Measurements from ENCODE around the gene GFRA1.

The GFRA1 gene

DNA sequence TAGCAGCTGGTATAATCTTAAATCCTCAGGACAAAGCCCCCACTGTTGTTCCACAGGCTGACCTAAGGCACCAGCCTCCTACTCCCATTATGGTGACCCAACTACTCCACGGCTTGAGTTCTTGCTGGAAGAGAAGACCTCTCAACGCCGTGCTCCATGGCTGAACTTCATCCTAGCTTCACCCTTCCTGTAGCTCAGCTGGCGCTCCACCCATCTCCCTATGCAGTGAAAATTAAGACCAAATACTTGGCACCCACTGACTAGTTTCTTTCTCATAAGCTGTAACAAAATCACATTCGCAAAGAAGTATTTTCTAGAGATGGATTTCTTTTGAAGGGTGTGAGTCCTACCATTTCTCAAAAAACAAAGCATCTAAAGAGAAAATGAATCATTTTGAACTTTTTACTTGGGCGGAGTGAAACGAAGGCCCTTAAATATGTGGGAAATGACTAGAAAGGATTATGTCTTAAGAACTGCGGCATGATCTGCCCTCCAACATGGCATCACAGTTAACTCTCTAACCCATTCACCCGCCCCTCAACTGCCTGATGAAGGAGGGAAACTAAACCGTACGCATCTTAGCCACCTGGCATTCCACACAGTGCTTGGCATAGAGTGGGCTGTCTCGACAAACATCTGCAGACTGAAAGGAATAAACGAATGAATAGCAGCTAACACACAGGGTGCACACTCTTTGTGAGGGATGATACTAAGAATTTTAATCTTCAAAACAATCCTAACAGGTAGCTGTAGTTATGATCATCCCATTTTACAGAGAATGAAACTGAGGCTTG lies 32.7 kb downstream of the GFRA1 start:
- no peak for DNase-seq

DNA sequence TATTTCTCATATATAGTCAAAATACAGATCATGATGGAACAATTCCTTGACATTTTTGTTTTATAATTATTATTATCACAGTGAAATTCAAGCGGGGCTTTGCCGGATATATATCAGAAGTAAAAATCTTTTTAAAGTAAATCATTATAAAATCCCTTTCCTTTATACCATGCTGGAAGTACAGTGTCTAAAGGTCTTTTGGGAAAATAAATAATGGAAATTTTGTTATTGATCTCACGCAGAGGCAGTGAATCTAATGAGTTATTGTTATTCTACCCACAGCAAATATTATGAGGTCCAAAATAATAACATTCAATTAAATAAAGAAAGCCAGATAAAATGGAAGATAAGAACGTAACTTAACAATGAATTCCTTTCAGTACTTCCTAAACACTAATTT lies 33.8 kb downstream of the GFRA1 start:
- DNase-seq: no peak

DNA sequence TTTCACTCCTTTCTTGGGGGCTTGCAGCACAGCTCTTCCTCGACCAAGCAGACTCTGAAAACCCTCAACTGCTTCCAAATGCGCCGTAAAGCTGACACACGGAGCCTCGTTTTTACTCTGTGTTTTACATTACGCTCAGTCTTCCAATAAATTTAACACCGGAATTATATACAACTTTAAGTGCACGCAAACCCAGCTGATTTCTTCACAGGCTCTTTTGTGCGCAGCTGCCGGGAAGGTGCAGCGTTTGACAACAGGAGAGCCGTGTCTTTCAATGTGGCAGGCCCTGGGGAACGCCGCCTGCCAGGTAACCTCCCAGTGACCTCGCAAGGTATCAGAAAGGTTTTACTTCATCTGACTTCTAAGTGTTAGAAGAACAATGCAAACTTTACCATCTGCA lies 35.0 kb downstream of the GFRA1 start:
- no peak for DNase-seq

DNA sequence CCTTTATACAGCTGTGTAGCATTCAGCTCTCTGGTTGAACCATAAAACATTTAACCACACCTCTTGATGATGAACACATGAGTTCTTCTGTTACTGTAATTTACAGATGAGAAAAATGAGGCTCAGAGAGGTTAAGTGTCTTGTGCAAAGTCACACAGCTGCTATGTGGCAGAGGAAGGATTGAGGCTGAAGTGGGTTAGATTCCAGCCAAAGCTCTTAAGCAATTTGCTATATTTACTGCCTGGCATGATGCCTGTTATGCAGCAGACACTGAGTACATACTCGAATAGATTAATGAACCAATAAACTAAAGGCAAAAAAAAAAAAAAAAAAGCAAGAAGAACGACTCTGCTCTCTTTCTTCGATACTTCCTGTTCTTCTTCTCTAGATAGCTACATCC lies 35.7 kb downstream of the GFRA1 start:
- no peak for DNase-seq

DNA sequence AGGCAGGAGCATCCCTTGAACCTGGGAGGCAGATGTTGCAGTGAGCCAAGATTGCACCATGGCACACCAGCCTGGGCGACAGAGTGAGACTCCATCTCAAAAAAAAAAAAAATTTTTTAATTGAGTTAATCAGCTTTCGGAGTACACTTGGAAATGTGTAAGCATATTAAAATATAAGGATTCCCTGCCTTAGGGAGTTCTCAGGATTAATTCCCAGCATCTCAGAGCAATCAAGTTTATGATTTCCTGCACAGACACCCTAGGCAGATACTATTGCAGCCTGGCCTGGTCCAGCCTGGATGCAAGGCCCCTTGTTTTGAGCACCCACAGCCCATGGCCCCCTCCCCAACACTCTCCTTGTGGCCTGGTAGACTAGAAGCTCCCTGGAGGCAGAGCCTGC lies 39.8 kb downstream of the GFRA1 start:
- no peak for DNase-seq

DNA sequence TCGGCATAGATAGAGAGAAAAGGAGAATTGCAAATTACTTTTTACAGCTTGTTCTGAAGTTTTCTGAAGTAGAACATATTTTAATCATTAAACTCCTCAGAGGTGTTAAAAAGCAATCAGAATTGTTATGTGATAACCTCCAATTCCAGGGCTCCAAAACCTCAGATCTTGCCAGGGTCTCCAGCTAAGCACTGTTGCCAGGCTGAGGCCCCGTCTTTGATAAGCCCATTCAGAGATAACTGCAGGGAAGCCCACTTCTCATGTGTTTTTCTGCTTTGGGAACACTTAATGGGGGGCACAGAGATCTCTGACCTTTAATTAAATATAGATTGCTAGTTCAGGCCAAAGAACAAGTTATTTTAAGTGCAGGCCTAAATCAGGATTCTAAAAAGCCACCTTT lies 40.4 kb downstream of the GFRA1 start:
- DNase-seq: no peak

DNA sequence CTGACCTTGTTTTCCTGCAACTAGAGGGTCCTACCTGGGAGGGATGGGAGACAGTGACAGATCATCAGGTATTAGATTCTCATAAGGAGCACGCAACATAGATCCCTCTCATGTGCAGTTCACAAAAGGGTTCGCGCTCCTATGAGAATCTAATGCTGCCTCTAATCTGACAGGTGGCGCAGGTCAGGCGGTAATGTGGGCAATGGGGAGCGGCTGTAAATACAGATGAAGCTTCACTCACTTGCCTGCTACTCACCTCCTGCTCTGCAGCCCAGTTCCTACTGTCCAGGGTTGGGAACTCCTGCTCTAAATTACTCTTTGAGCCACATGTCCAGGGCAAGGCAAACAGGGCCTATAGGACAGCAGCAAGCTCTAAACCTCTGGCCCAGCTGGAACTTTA lies 46.2 kb downstream of the GFRA1 start:
- DNase-seq: no peak

DNA sequence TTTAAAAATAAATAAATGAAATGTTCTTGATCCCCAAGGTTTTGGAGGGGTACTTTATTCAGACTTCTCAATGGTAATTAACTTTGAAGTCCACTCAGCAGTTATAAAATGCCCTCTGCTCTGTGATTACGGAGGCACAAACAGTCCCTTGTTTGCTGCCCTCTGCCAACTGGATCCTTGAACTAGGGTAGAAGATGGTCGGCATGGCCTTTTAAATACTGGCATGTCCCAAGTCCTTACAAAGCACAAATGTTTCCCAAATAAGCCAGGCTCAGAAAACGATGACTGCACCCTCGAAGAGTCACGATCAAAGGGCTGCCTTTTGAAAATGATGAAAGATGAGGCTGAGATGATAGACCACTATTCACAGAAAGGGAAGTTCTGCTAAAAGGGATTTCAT lies 47.0 kb downstream of the GFRA1 start:
- DNase-seq: no peak

DNA sequence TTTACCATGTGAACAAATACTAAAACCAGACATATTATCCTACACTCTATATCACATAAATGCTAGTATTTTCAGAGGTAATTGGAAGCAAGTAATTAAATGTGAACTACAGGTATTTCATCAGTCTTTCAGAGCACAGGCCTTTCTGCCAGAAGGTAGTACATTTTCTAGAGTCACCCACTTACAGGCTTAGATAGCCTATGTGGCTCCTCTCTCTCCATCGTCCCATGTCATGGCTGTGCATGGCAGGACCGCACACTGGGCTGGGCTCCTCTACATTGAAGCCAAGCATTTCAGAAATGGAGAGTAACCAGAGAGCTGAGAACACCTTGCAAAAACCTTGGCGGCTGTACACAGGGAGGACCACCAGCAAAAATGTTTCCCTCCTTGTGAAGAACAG lies 49.7 kb downstream of the GFRA1 start:
- no peak for DNase-seq

DNA sequence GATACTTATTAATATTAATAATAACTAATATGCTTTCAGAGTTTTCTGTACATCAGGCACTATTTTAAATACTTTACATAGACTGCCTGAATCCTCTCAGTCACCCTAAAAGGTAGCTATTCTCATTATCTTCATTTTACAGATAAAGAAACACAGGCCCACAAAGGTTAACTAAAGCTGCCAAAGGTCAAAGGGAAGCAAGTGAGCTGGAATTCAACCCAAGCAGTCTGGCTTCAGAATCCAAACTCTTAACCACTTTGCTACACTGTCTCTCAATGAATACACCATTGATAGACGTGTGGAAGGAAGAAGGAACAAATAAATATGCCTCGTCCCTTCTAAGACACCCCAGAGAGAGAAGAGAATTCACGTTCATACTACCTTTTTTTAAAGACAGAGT lies 52.0 kb downstream of the GFRA1 start:
- DNase-seq: no peak

DNA sequence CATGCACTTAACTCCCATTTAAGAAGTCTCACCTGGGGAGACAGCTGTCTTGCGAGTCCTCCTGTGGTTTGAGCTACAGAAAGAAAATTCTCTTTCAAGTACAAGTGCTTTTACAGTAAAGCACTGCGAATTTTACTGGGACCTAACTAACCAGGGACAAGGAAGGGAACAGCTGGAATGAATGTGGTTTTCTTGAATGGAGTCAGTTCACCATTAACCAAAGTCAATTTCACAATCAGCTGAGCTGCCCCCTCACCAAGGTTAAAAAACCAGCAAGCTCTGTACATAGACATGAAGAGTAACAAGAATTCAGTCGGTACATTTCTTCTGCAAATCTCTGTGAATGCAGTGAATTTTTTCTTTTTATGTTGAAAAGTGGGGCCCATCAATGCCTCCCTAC lies 56.3 kb downstream of the GFRA1 start:
- DNase-seq: no peak

DNA sequence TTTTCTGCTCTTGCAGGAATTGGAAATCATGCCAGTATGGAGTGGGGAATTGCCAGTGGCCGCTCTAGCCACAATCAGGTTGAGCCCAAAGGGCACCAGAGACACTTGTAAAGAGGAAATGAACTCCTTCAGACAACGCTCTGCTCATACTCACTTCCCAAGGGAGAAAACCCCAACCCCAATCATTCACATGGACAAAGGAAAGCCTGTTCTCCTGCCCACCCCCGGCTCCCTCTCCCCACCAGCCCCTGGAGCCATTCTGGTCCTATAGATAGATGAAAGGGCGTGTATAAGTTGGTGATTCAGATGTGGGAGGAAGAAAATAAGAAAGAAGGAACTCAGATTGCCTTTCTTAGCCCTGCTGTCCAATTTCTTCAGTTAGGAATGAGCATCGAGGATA lies 57.4 kb downstream of the GFRA1 start:
- no peak for DNase-seq

DNA sequence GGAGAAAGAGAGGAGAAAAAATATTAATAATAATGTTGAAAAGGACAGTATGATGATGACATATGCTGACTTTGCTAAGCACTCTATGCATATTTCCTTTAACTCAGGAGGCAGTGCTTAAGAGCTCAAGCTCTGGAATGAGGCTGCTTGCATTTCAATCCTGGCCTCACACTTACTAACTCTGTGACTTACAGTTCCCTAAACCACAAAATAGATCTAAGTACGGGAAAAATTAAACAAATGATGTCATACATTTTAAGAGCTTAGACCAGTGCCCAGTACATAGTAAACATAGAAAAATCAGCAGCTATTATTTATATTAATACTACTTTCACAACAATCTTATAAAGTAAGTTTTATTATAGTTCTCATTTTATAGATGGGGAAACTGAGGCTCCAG lies 61.3 kb downstream of the GFRA1 start:
- DNase-seq: no peak

DNA sequence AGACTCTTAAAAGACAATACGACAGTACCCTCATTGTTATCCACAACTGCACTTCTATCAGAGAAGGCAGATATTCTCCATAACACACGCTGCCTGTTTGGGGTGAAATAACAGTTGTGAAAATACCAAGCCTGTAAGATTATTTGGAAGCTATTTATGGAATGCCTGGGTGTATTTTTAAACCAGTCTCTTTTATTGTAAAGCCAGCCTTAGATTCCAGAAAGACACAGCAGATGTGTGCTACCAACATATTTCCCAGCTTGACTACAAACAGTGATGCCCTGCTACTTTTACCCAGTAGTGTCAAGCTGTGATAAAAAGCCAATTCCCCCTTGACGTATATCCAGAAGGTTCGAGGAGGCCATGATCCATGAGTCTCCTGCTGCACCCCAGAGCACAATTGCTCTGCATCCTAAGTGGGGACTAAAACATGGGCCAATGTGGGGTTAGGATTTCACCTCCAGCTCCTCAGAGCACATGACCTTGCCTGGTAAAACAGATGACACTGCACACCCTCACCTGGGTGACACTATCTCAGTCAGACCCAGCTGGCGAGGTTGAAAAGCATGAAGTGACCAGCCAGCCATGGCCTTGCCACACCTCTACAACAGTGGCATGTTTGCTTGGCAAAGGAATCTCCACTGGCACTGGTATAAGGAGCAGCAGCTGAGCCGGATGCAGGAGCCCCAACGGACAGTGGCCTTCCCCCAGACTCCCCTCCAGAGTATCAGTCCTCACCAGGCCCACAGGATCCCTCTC lies 62.2 kb downstream of the GFRA1 start:
- DNase-seq: no peak

DNA sequence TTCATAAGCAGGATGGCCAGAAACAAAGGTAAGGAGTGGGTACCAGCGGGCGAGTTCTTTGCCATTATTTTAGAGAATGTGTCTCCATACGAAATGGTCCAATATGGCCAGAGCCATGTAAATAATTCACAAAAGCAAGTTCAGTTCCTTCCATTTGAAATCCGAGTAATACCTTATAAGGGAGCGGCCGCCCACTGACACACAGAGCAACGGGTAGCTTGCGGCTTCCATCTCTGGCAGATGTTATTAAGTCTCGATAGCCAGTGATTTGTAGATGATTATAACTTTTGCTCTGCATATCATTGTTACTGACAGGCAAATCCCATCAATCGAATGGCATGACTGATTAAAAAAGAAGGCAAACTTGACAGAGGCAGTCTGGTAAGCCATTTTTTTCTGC lies 63.2 kb downstream of the GFRA1 start:
- no peak for DNase-seq

DNA sequence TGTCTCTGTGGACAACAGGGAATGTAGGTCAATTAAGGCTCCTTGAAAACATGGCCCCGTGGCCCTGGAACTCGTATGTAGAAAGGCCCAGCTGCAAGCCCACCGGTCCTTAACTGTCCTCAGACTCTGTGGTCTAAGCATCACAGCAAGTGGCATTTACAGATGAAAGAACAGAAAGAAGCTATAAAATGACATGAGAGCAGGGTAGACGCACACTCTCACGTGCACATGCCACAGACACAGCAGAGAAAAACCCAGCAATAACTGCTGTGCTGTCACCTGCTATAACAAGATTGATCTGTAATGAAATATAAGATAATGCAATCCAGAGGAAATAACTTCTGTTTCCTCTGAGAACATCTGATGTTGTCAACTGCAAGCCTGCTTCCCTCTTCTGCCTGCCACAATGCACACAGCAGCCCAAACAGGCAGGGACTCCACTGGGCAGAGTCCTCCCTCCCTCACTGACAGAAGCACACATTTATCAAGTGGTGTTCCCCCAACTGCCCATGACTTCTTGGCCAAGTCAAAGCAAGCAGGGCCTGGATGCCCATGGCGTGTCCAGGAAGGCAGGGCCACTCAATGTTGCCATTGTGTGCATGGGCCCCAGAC lies 63.9 kb downstream of the GFRA1 start:
- no peak for DNase-seq

DNA sequence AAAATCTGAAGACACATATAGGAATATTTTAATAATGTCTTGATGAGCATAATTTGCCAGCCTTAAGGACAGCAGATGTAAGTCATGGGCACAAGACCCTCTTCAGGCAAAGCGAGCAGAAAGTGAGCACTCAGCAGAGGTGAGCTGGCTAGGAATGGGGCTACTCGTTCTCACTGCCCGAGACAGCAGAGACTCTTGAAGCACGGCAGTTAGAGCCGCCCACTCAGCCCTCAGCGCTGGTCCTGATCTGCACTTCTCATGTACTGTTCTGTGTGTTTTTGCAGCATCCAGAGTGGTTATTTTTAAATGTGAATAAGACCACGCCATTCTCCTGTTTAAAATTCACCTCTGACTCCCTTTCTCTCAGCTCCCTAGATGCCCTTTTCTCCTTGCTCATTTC lies 65.3 kb downstream of the GFRA1 start:
- no peak for DNase-seq

DNA sequence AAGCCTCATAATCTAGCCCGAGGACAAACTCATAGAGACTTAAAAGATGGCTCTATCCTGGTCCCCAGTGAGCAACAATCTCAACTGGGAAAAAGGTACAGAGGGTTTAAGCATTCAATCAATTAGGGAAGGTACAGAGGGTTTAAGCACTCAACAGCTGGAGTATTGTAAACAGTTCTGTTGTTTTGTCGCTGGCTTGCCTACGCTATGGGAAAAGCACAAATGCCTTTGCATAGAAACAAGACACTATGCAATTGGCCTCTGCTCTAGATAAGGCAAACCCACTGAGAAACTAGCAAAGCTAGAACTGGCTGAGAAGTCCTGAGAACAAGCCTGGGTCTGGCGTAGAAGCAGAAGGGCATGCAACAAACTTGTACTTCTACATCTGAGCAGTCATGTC lies 69.3 kb downstream of the GFRA1 start:
- no peak for DNase-seq

DNA sequence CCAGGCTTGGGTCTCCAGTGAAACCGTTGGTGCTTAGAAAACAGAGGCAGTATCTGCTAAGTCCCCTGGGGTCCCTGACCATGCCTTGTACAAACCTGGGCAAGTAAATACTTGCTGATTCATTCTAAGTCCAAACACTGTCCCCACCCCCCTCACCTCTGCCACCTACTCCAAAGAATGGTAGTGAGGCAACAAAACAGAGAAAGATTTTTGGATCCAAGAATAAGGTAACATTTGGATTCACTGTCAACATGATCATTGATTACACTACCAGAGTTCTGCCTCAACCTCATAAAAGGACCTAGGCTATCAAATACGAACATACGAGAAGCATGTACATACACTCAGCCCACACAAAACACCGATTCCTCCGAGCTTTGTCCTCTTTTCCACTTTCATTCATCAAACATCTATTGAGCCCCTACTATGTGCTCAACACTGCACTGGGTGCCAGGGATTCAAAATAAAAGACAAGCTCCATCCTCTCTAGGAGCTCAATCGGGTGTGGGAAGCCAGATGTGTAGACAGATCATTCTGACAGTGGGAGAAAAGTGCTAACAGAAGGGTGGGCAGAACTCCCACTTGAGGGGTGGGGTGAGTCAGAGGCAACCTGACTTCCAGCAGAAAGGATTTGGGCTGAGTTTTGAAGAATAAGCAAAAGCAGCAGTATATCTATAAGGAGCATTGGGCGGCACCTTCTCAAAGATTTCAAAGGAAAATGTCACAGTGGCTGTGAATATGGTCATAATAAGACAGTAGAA lies 71.2 kb downstream of the GFRA1 start:
- DNase-seq: no peak

DNA sequence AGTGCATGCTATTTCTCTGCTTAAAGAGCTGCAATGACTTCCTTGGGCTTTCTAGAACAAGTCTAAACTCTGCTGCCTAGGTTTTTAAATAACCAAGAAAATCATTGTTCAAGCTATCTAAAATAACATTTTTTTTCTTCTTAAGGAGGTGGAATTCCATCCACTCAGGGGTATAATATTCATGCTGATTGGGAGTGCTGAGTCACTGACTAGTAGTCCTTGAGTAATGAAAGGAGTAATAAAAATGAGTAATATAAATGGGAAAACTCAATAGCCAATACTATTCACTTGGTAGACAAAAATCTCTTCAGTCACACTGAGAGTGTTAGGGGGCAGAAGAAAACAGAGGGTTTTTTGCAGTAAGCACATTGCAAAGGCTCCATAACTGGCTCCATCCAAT lies 72.0 kb downstream of the GFRA1 start:
- DNase-seq: no peak

DNA sequence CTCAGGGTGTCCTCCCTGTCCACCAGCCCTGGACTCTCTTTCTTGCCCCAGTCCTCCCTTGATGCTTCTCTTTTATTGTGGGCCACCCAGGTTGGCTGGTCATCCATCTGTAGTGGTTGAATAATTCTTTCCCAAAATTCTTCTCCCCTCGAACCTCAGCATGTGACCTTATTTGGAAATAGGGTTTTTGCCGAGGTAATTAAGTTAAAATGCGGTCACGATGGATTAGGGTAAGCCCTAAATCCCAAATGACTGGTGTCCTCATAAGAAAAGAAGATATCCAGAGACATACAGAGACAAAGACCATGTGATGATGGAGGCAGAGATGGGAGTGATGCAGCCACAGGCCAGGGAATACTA lies 74.3 kb downstream of the GFRA1 start:
- no peak for DNase-seq

DNA sequence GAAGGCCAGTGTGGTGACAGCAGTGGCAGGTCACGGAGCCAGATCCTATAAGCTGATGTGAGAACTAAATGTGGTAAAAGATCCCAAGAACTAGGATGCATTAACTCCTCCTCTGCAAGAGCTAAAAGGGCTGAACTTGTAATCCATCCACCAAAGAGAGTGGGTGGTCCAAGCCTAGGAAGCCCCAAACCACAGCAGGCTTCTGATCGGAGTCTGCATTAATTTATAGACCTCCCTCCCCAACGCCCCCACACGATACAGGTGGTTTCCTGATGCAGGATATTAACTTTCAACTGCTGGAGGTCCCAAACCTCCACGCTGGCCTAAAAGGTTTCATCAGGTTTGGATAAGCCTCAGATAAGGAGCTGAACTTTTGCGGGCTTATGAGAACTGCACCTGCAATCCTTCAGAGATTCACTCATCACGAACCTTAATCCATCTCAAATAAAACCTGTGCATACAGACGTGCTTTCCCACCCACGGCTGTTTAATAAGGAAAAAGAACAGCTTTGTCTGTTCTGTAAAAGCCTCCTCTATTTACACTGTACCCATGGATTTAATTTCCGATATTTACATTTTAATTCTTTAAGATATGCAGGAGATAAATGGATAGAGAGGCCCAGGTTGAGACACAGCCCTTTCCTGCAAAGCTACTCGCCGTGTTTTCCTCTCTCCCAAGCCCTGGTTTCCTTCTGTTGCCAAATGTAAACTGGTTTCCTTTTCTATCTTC lies 74.9 kb downstream of the GFRA1 start:
- DNase-seq: no peak

DNA sequence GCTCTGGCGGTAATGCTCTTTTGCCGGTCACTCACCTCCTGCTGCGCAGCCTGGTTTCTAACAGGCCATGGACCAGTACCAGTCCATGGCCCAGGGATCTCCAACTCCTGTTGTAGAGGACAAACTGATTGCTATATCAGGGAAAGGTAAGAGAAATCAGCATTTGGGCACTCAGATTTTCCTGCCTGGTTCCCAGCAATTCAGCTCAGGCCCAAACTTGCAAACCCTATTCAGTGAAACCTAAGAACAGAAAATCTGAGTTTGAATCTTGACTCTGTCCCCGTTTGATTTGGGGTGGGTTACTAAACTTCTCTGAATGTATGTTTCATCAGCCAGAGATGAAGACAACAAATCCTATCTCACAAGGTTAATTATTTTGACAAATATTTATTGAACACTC lies 77.4 kb downstream of the GFRA1 start:
- no peak for DNase-seq

Measured in C1 segment of cervical spinal cord (tissue), 14 donors.